OCI-LY7 (cell line): ENCODE data around the gene PPID. TPM values are rescaled to one million over a fixed set of nuclear protein-coding genes. Genes with fewer than 3 reads are reported as not detected.
"Not testable (repeated sequence)": the region's sequence is repeated elsewhere in the genome, so short reads cannot be mapped to it uniquely, and the experiment has no call there.

Experiments used
- BruUV-seq: library from RNA; stranded (reverse); fragments of 400-500 nt; replicated peaks from 2 replicates; lab custom pipeline; 2021; lab: Mats Ljungman, UMichigan
- CTCF ChIA-PET: fragments of 300-600 bp; sonication (Branson Sonifier 250); formaldehyde crosslinking; loops from one replicate; lab custom pipeline; 2022; ENCODE audit warnings: antibody characterized with exemption; ENCODE audit not compliant: unreplicated experiment; lab: Charles Lee
- POLR2A ChIA-PET: fragments of 300-600 bp; sonication (Branson Sonifier 250); formaldehyde crosslinking; loops from one replicate; lab custom pipeline; 2022; ENCODE audit warnings: antibody characterized with exemption; lab: Charles Lee
- DNase-seq: peaks from one replicate; pipeline ENCODE4 v3.0.0-alpha.2; 2015; ENCODE audit warnings: low spot score
- H2AFZ ChIP-seq: fragments of 200-600 bp; sonication (generic), shearing (Covaris generic); 2 replicates; pipeline ENCODE4 v1.6.1; 2014; ENCODE audit warnings: mild to moderate bottlenecking, antibody characterized with exemption, low read length, moderate library complexity
- H3K27ac ChIP-seq: fragments of 200-600 bp; sonication (generic); 2 replicates; pipeline ENCODE4 v1.5.1; 2014; ENCODE audit warnings: mixed run types, low read depth, mild to moderate bottlenecking, moderate library complexity, low read length, inconsistent platforms; ENCODE audit not compliant: poor library complexity, severe bottlenecking
- H3K36me3 ChIP-seq: fragments of 200-600 bp; sonication (generic); 2 replicates; pipeline ENCODE4 v1.6.1; 2014; ENCODE audit warnings: mild to moderate bottlenecking, antibody characterized with exemption, low read length, moderate library complexity, mixed read lengths; ENCODE audit not compliant: insufficient read depth
- H3K4me1 ChIP-seq: fragments of 200-600 bp; sonication (generic); 2 replicates; pipeline ENCODE4 v1.5.1; 2014; ENCODE audit warnings: mild to moderate bottlenecking, low read length; ENCODE audit not compliant: insufficient read depth, poor library complexity, severe bottlenecking
- H3K4me2 ChIP-seq: fragments of 200-600 bp; sonication (generic); 2 replicates; pipeline ENCODE4 v1.6.1; 2014; ENCODE audit warnings: mild to moderate bottlenecking, low read length
- H3K4me3 ChIP-seq: fragments of 200-600 bp; sonication (generic); 2 replicates; pipeline ENCODE4 v1.5.1; 2014; ENCODE audit warnings: mild to moderate bottlenecking, low read depth, low read length; ENCODE audit not compliant: poor library complexity, severe bottlenecking
- H3K79me2 ChIP-seq: fragments of 200-600 bp; sonication (generic); 2 replicates; pipeline ENCODE4 v1.6.1; 2016; ENCODE audit warnings: low read depth, mild to moderate bottlenecking, low read length, moderate library complexity, mixed read lengths; ENCODE audit not compliant: insufficient read depth
- H3K9me2 ChIP-seq: fragments of 200-600 bp; sonication (generic); 2 replicates; pipeline ENCODE4 v1.6.1; 2016; ENCODE audit warnings: mild to moderate bottlenecking, low read length, mixed read lengths; ENCODE audit not compliant: insufficient read depth
- H3K9me3 ChIP-seq: fragments of 200-600 bp; sonication (generic); 2 replicates; pipeline ENCODE4 v1.6.1; 2014; ENCODE audit warnings: mild to moderate bottlenecking, mixed run types, low read length, mixed read lengths
- H4K20me1 ChIP-seq: fragments of 200-600 bp; sonication (generic); 2 replicates; pipeline ENCODE4 v1.6.1; 2014; ENCODE audit warnings: mild to moderate bottlenecking, antibody characterized with exemption, low read length, moderate library complexity, mixed read lengths; ENCODE audit not compliant: insufficient read depth
- CTCF ChIP-seq: fragments of 200-600 bp; sonication (generic); conservative IDR thresholded peaks from 2 replicates; pipeline ENCODE4 v1.5.1; 2014; ENCODE audit warnings: mild to moderate bottlenecking, antibody characterized with exemption, low read length, moderate library complexity, mixed read lengths
- EZH2phosphoT487 ChIP-seq: fragments of 200-600 bp; sonication (generic); IDR thresholded peaks from 2 replicates; pipeline ENCODE4 v1.6.1; 2018; ENCODE audit warnings: low read depth, borderline replicate concordance, mild to moderate bottlenecking, mixed run types, antibody characterized with exemption, low read length, moderate library complexity, mixed read lengths
- intact Hi-C: fragments of 100-400 bp; cut with micrococcal nuclease; formaldehyde crosslinking; loops from one replicate; pipeline ENCODE4 v1.10.0; 2022; ENCODE audit not compliant: unreplicated experiment
- total RNA-seq, 2 experiments: library from RNA; depleted of rRNA in 1 of 2; stranded (reverse); fragments of >200 nt in 1 of 2; shearing (Covaris generic) in 1 of 2; gene quantifications; 2 replicates each; pipeline ENCODE4 v1.2.3, GENCODE V29; 2014 to 2022

The PPID gene
- total RNA-seq, 2 experiments from 2014 or later: 21.2 to 27.3 TPM

GRCh38 chr4:158715802-158716201, 7.4 kb downstream of the PPID start:
- Histone ChIP-seq H2AFZ (no peak overlapping the region), H4K20me1 (no peaks in the 10 kb centered on the region), H3K79me2 (no peaks in the 10 kb centered on the region), H3K36me3 (peaks cover 93% of the 10 kb centered on the region), H3K4me1 (no peaks in the 10 kb centered on the region), H3K27ac (no peak overlapping the region), H3K9me2 (no peaks in the 10 kb centered on the region), H3K4me3 (no peak overlapping the region), H3K9me3 (no peaks in the 10 kb centered on the region), H3K4me2 (no peak overlapping the region)
- no peak for TF ChIP-seq EZH2phosphoT487
- TF ChIP-seq CTCF: no peak
- CTCF ChIA-PET: no interaction called here
- intact Hi-C loops: no loop called here
- no TSS peak for BruUV-seq
- DNase-seq: no peak
- POLR2A ChIA-PET: interaction anchor here (0.5 to 0.6 kb wide), 3 partner anchors 10 to 524 kb away, joined by 3 read pairs; no protein-coding TSS in a partner anchor

- Histone ChIP-seq H3K79me2 (no peaks in the 10 kb centered on the region), H3K27ac (no peak overlapping the region), H3K4me1 (no peaks in the 10 kb centered on the region), H3K4me3 (no peak overlapping the region), H4K20me1 (no peaks in the 10 kb centered on the region), H3K9me3 (no peaks in the 10 kb centered on the region), H2AFZ (no peak overlapping the region), H3K36me3 (peaks cover 96% of the 10 kb centered on the region), H3K9me2 (no peaks in the 10 kb centered on the region), H3K4me2 (no peak overlapping the region)
- ChIA-PET CTCF (no interaction called here), POLR2A (interaction anchor here (0.5 kb wide), 1 partner anchor 72 kb away, joined by 4 read pairs; no protein-coding TSS in a partner anchor)
- intact Hi-C loops: no loop called here
- DNase-seq: no peak
- TF ChIP-seq CTCF (no peak), EZH2phosphoT487 (no peak)
- no TSS peak for BruUV-seq
Measured at GRCh38 chr4:158714937-158715336, 8.3 kb downstream of the PPID start.

- H3K79me2 ChIP-seq, H3K4me1 ChIP-seq, H4K20me1 ChIP-seq, H3K4me2 ChIP-seq, H3K4me3 ChIP-seq, BruUV-seq, CTCF ChIA-PET, H3K9me2 ChIP-seq, H3K9me3 ChIP-seq, DNase-seq, H2AFZ ChIP-seq, intact Hi-C loops, H3K27ac ChIP-seq: not testable (repeated sequence)
- POLR2A ChIA-PET: interaction anchor here (0.6 kb wide), 1 partner anchor 493 kb away, joined by 3 read pairs; no protein-coding TSS in a partner anchor
- H3K36me3 ChIP-seq: peaks cover 95% of the 10 kb centered on the region
Measured at GRCh38 chr4:158712622-158713021, 10.6 kb downstream of the PPID start.
